ENCODE results near the gene TRIM16. TPM values are rescaled to one million over a fixed set of nuclear protein-coding genes. Genes with fewer than 3 reads are reported as not detected.
A peak's percentile ranks its signal among the peaks of the same experiment; 100 is the strongest.
"Not testable (repeated sequence)": the region's sequence is repeated elsewhere in the genome, so short reads cannot be mapped to it uniquely, and the experiment has no call there.

TRIM16 gene
- total RNA-seq: 10.8 and 13.0 TPM in 2 replicates

- H3K9me3 Mint-ChIP-seq; intact Hi-C loops (cut with micrococcal nuclease); H3K27me3 Mint-ChIP-seq (ENCODE audit: low read depth); H3K36me3 Mint-ChIP-seq (ENCODE audit: low read depth): not testable (repeated sequence)
- Mint-ChIP-seq H3K4me1 (ENCODE audit: low read depth) (peaks cover 23% of the 10 kb centered on the region), H3K27ac (peak within 1 kb of the TSS; percentile 90), H3K4me3 (ENCODE audit: low read depth) (peak within 1 kb of the TSS; percentile 92)
- DNase-seq (ENCODE audit: low spot score): peak; percentile 74
These were observed at the start of gene TRIM16 for GRCh38 chr17:15683824-15684478. TSS of gene TRIM16 (minus strand) at chr17:15684311. CDS start at chr17:15651609, 32,702 bp downstream.

GRCh38 chr17:15733174-15733789, 49.2 kb upstream of the TRIM16 start:
- H3K4me1 Mint-ChIP-seq (ENCODE audit: low read depth); intact Hi-C loops (cut with micrococcal nuclease); DNase-seq (ENCODE audit: low spot score); H3K4me3 Mint-ChIP-seq (ENCODE audit: low read depth); H3K27me3 Mint-ChIP-seq (ENCODE audit: low read depth); H3K36me3 Mint-ChIP-seq (ENCODE audit: low read depth); H3K27ac Mint-ChIP-seq; H3K9me3 Mint-ChIP-seq: not testable (repeated sequence)

- H3K9me3 Mint-ChIP-seq; H3K4me1 Mint-ChIP-seq (ENCODE audit: low read depth); H3K4me3 Mint-ChIP-seq (ENCODE audit: low read depth); H3K27me3 Mint-ChIP-seq (ENCODE audit: low read depth); H3K36me3 Mint-ChIP-seq (ENCODE audit: low read depth); intact Hi-C loops (cut with micrococcal nuclease); DNase-seq (ENCODE audit: low spot score); H3K27ac Mint-ChIP-seq: not testable (repeated sequence)
These were observed 47.8 kb upstream of the TRIM16 start, which contains the start of gene TBC1D26 for GRCh38 chr17:15731900-15732299. TSS of gene TBC1D26 (plus strand) at chr17:15732283. CDS start at chr17:15735349, 3,066 bp downstream.

- H3K27me3 Mint-ChIP-seq (ENCODE audit: low read depth); DNase-seq (ENCODE audit: low spot score); H3K4me3 Mint-ChIP-seq (ENCODE audit: low read depth); H3K9me3 Mint-ChIP-seq; H3K27ac Mint-ChIP-seq; H3K36me3 Mint-ChIP-seq (ENCODE audit: low read depth); intact Hi-C loops (cut with micrococcal nuclease); H3K4me1 Mint-ChIP-seq (ENCODE audit: low read depth): not testable (repeated sequence)
These were observed 46.4 kb upstream of the TRIM16 start for GRCh38 chr17:15730535-15730934.

DNA sequence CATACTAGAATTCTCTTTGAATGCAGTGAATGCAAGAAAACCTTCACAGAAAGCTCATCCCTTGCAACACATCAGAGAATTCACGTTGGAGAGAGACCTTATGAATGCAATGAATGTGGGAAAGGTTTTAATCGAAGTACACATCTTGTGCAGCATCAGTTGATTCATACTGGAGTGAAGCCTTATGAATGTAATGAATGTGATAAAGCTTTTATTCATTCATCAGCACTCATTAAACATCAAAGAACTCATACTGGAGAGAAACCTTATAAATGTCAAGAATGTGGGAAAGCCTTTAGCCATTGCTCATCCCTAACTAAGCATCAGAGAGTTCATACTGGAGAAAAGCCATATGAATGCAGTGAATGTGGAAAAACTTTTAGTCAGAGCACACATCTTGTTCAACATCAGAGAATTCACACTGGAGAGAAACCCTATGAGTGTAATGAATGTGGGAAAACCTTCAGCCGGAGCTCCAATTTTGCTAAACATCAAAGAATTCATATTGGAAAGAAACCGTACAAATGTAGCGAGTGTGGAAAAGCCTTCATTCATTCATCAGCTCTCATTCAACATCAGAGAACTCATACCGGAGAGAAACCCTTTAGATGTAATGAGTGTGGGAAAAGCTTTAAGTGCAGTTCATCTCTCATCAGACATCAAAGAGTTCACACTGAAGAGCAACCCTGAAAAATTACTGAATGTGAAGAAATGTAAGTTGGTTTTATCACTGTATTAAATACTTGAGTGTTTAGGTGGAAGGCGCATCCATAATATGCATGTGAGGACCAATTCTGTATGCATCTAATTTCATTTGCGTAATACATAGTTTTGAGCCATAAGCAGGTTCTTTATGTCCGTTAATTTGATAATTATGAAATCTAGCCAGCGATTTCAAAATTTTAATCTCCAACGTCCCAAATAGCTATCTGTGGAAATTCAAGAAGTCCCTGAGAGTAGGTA, 32.8 kb upstream of the TRIM16 start:
- Mint-ChIP-seq H3K9me3 (peaks cover 40% of the 10 kb centered on the region), H3K36me3 (ENCODE audit: low read depth) (peaks cover 42% of the 10 kb centered on the region)
- intact Hi-C loops (cut with micrococcal nuclease); DNase-seq (ENCODE audit: low spot score); H3K27me3 Mint-ChIP-seq (ENCODE audit: low read depth); H3K27ac Mint-ChIP-seq; H3K4me1 Mint-ChIP-seq (ENCODE audit: low read depth); H3K4me3 Mint-ChIP-seq (ENCODE audit: low read depth): not testable (repeated sequence)

DNA sequence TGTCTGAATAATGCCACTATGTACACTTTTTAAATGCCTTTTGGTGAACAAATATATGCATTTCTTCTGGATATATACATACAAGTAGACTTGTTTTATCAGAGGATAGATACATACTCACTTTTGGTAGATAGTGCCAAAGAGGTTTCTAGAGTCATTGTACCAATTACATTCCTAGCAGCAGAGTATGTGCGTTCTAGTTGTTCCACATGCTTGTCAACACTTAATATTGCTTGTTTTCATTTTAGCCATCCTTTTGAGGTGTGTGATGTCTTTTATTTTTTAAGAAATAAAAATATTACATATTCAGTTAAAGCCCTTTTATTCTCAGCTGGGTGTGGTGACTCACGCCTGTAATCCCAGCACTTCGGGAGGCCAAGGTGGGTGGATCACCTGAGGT, 24.8 kb upstream of the TRIM16 start:
- DNase-seq (ENCODE audit: low spot score): not testable (repeated sequence)
- H3K36me3 Mint-ChIP-seq (ENCODE audit: low read depth): peaks cover 68% of the 10 kb centered on the region

DNA sequence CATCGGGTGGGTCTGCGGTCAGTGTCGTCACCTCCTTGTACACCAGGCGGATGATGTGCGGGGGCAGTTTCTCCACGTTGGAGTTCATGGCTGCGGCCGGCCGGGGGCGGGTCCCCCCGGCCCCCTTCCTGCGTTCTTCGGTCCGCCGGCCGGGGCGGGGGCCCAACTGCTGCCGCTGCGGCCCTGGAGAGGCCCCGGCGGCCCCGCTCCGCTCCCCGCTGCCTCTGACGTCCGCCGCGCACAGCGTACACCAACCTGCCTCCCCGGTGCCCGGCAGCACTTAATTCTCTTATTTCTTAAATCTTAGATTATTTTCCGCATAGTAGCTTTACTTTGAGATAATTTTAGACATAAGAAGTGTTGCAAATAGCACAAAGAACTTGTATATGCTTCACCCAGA, 20.7 kb upstream of the TRIM16 start:
- H3K27ac Mint-ChIP-seq; H3K4me1 Mint-ChIP-seq (ENCODE audit: low read depth); DNase-seq (ENCODE audit: low spot score); H3K4me3 Mint-ChIP-seq (ENCODE audit: low read depth); H3K27me3 Mint-ChIP-seq (ENCODE audit: low read depth); intact Hi-C loops (cut with micrococcal nuclease): not testable (repeated sequence)
- Mint-ChIP-seq H3K36me3 (ENCODE audit: low read depth) (peaks cover 76% of the 10 kb centered on the region), H3K9me3 (peaks cover 40% of the 10 kb centered on the region)

More for the DNA sequence above, 24.8 kb upstream of the TRIM16 start:
- H3K4me1 Mint-ChIP-seq (ENCODE audit: low read depth); H3K27ac Mint-ChIP-seq; intact Hi-C loops (cut with micrococcal nuclease); H3K27me3 Mint-ChIP-seq (ENCODE audit: low read depth); H3K4me3 Mint-ChIP-seq (ENCODE audit: low read depth): not testable (repeated sequence)
- H3K9me3 Mint-ChIP-seq: peaks cover 48% of the 10 kb centered on the region

- H3K4me1 Mint-ChIP-seq (ENCODE audit: low read depth); H3K27me3 Mint-ChIP-seq (ENCODE audit: low read depth); H3K27ac Mint-ChIP-seq; DNase-seq (ENCODE audit: low spot score); intact Hi-C loops (cut with micrococcal nuclease); H3K4me3 Mint-ChIP-seq (ENCODE audit: low read depth): not testable (repeated sequence)
- H3K9me3 Mint-ChIP-seq: peaks cover 34% of the 10 kb centered on the region
- peaks cover 71% of the 10 kb centered on the region for H3K36me3 Mint-ChIP-seq (ENCODE audit: low read depth)
These were observed 20.1 kb upstream of the TRIM16 start for GRCh38 chr17:15704239-15704638.

DNA sequence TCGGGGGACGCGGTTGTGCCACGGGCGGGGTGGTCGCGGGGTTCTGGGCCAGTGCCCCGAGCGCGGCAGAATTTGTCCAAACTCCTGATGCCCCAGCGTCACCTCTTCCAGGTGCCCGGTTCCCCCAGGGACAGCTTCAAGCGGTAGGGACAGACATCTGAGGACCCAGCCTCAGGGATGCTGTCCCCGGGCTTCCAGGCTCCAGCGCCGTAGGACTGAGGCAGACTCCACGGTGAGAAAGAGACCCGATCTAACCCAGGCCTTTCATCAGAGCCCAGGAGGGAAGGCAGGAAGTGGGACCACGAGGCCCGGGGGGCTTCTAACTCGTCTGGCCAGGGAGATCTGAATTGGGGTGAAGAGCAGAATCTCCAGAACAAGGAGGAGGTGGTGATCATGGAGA, 15.8 kb upstream of the TRIM16 start:
- H3K27me3 Mint-ChIP-seq (ENCODE audit: low read depth); intact Hi-C loops (cut with micrococcal nuclease); DNase-seq (ENCODE audit: low spot score); H3K9me3 Mint-ChIP-seq: not testable (repeated sequence)
- Mint-ChIP-seq H3K36me3 (ENCODE audit: low read depth) (peaks cover 33% of the 10 kb centered on the region), H3K4me1 (ENCODE audit: low read depth) (peaks cover 12% of the 10 kb centered on the region), H3K27ac (peak overlapping the region; percentile 46), H3K4me3 (ENCODE audit: low read depth) (peak overlapping the region; percentile 80)

DNA sequence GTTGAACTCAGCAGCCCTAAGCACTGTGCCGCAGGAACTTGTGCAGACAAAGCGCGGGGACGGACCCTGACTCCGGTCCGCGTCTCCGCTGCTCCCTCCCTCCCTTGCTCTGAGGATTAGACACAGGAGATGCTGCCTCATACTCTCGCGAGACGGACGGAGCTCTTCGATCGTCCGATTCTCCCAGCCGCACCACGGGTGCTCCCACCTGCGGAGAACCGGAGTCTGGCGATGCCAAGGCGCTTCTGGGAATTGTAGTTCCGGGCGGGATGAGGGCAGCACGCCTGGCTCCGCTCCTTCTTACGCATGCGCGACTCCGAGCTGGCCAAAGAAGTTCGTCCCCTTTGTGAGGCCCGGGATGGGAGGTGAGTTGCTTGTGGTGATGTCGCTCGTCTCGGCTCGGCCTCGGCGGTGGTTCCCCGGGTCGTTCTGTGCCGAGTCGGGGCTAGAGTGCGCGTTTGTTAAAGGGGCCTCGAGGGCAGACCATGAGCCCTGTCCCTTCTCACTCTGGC, 15.4 kb upstream of the TRIM16 start, which contains the start of gene ZNF286A:
TSS of gene ZNF286A (plus strand) at position 340 of the 512 bp plus-strand sequence. CDS start 578 bp downstream, outside the sequence.
- H3K27me3 Mint-ChIP-seq (ENCODE audit: low read depth); intact Hi-C loops (cut with micrococcal nuclease); H3K9me3 Mint-ChIP-seq: not testable (repeated sequence)
- peaks cover 12% of the 10 kb centered on the region for H3K4me1 Mint-ChIP-seq (ENCODE audit: low read depth)
- peak within 1 kb of the TSS; percentile 80 for H3K4me3 Mint-ChIP-seq (ENCODE audit: low read depth)
- DNase-seq (ENCODE audit: low spot score): peak; percentile 90
- peaks cover 28% of the 10 kb centered on the region for H3K36me3 Mint-ChIP-seq (ENCODE audit: low read depth)
- peak within 1 kb of the TSS; percentile 61 for H3K27ac Mint-ChIP-seq

- H3K36me3 Mint-ChIP-seq (ENCODE audit: low read depth): peaks cover 26% of the 10 kb centered on the region
- H3K27me3 Mint-ChIP-seq (ENCODE audit: low read depth); intact Hi-C loops (cut with micrococcal nuclease); H3K9me3 Mint-ChIP-seq; DNase-seq (ENCODE audit: low spot score): not testable (repeated sequence)
- H3K27ac Mint-ChIP-seq: peak overlapping the region; percentile 61
- peak overlapping the region; percentile 80 for H3K4me3 Mint-ChIP-seq (ENCODE audit: low read depth)
- peaks cover 12% of the 10 kb centered on the region for H3K4me1 Mint-ChIP-seq (ENCODE audit: low read depth)
These were observed 14.9 kb upstream of the TRIM16 start for GRCh38 chr17:15698967-15699366.

DNA sequence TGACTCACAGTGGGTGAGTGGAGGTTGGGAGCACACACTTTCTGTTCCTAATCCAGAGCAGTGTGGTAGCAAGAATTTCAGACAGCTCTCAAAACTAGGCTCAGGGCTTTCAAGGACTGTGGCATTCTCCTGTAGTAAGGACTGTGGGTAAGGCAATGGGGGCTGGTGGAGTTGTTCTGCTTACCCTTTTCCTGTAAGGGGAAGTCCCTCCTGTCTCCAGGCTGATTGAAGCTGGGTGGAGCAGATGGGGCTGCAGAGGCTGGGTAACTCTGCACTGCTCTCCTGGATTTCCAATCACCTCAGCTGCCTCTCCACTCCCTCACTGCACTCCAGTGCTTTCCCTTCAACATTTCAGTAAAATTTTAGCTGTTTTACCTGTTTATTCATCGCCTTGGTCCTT, 3.4 kb upstream of the TRIM16 start:
- not testable (repeated sequence) for H3K27me3 Mint-ChIP-seq (ENCODE audit: low read depth)

More for the DNA sequence above, 3.4 kb upstream of the TRIM16 start:
- DNase-seq (ENCODE audit: low spot score); H3K4me3 Mint-ChIP-seq (ENCODE audit: low read depth); H3K9me3 Mint-ChIP-seq; intact Hi-C loops (cut with micrococcal nuclease); H3K36me3 Mint-ChIP-seq (ENCODE audit: low read depth); H3K27ac Mint-ChIP-seq: not testable (repeated sequence)
- peaks cover 19% of the 10 kb centered on the region for H3K4me1 Mint-ChIP-seq (ENCODE audit: low read depth)
